Glutamatergic neuron (in vitro differentiated cells): ENCODE data around the gene UBE2E1. TPM values are rescaled to one million over a fixed set of nuclear protein-coding genes. Genes with fewer than 3 reads are reported as not detected.

ENCODE experiments used
- DNase-seq: peaks from one replicate; pipeline ENCODE4 v3.0.0; 2022
- H3K27ac Mint-ChIP-seq: one replicate; pipeline ENCODE4 v1.8.0; 2020; ENCODE audit warnings: mild to moderate bottlenecking, mixed read lengths, inconsistent platforms; ENCODE audit not compliant: unreplicated experiment
- H3K27me3 Mint-ChIP-seq: one replicate; pipeline ENCODE4 v1.8.0; 2020; ENCODE audit warnings: mild to moderate bottlenecking, moderate library complexity, mixed read lengths, inconsistent platforms; ENCODE audit not compliant: unreplicated experiment
- H3K36me3 Mint-ChIP-seq: one replicate; pipeline ENCODE4 v1.8.0; 2020; ENCODE audit warnings: mild to moderate bottlenecking, mixed read lengths, inconsistent platforms; ENCODE audit not compliant: unreplicated experiment
- H3K4me1 Mint-ChIP-seq: one replicate; pipeline ENCODE4 v1.8.0; 2020; ENCODE audit warnings: mild to moderate bottlenecking, low read depth, mixed read lengths, inconsistent platforms; ENCODE audit not compliant: unreplicated experiment
- H3K4me3 Mint-ChIP-seq: one replicate; pipeline ENCODE4 v1.8.0; 2020; ENCODE audit warnings: mild to moderate bottlenecking, mixed read lengths, inconsistent platforms; ENCODE audit not compliant: unreplicated experiment
- H3K9me3 Mint-ChIP-seq: one replicate; pipeline ENCODE4 v1.8.0; 2020; ENCODE audit warnings: mild to moderate bottlenecking, moderate library complexity, mixed read lengths, inconsistent platforms; ENCODE audit not compliant: unreplicated experiment
- CTCF ChIP-seq: fragments of 200-600 bp; sonication (generic); IDR thresholded peaks from one replicate; pipeline ENCODE4 v1.5.0; 2021; ENCODE audit not compliant: partially characterized antibody, unreplicated experiment
- total RNA-seq: library from RNA; stranded (reverse); fragmentation: NEBNext Ultra II Directional; extraction: Animal tissue kit (Norgen Biotek cat#: 25700); gene quantifications from one replicate; pipeline ENCODE4 v1.2.1, GENCODE V29; 2021; ENCODE audit not compliant: unreplicated experiment

UBE2E1 gene
- total RNA-seq, 1 donor from 2014 or later = 74.2 TPM

- H3K9me3 Mint-ChIP-seq = no peaks in the 10 kb centered on the region
- no peak overlapping the region for H3K27ac Mint-ChIP-seq
- no peaks in the 10 kb centered on the region for H3K27me3 Mint-ChIP-seq
- no peak for DNase-seq
- no peak for TF ChIP-seq CTCF
- no peak overlapping the region for H3K4me3 Mint-ChIP-seq
- H3K36me3 Mint-ChIP-seq = no peaks in the 10 kb centered on the region
- no peaks in the 10 kb centered on the region for H3K4me1 Mint-ChIP-seq
Measured at GRCh38 chr3:23926736-23927135, 121.0 kb downstream of the UBE2E1 start.

GRCh38 chr3:23928524-23928923 lies 122.8 kb downstream of the UBE2E1 start:
- Mint-ChIP-seq H3K27me3 (no peaks in the 10 kb centered on the region), H3K9me3 (no peaks in the 10 kb centered on the region), H3K36me3 (no peaks in the 10 kb centered on the region), H3K4me1 (no peaks in the 10 kb centered on the region), H3K27ac (no peak overlapping the region), H3K4me3 (no peak overlapping the region)
- TF ChIP-seq CTCF = no peak
- no peak for DNase-seq

GRCh38 chr3:23931597-23931996 lies 125.8 kb downstream of the UBE2E1 start:
- H3K27me3 Mint-ChIP-seq = no peaks in the 10 kb centered on the region
- H3K36me3 Mint-ChIP-seq = no peaks in the 10 kb centered on the region
- no peaks in the 10 kb centered on the region for H3K4me1 Mint-ChIP-seq
- no peaks in the 10 kb centered on the region for H3K9me3 Mint-ChIP-seq
- no peak for TF ChIP-seq CTCF
- no peak overlapping the region for H3K27ac Mint-ChIP-seq
- no peak overlapping the region for H3K4me3 Mint-ChIP-seq
- no peak for DNase-seq

- TF ChIP-seq CTCF = no peak
- no peak for DNase-seq
- Mint-ChIP-seq H3K27ac (no peak overlapping the region), H3K4me3 (no peak overlapping the region), H3K27me3 (no peaks in the 10 kb centered on the region), H3K4me1 (no peaks in the 10 kb centered on the region), H3K36me3 (no peaks in the 10 kb centered on the region), H3K9me3 (peaks cover 2% of the 10 kb centered on the region)
Measured at GRCh38 chr3:23932571-23932970, 126.8 kb downstream of the UBE2E1 start.

GRCh38 chr3:23934253-23934652 lies 128.5 kb downstream of the UBE2E1 start:
- Mint-ChIP-seq H3K4me1 (no peaks in the 10 kb centered on the region), H3K9me3 (peaks cover 2% of the 10 kb centered on the region), H3K27me3 (no peaks in the 10 kb centered on the region), H3K27ac (no peak overlapping the region), H3K36me3 (no peaks in the 10 kb centered on the region), H3K4me3 (no peak overlapping the region)
- no peak for TF ChIP-seq CTCF
- DNase-seq = no peak
